BJ (cell line): ENCODE measurements around the gene MYCBPAP. TPM values are rescaled to one million over a fixed set of nuclear protein-coding genes. Genes with fewer than 3 reads are reported as not detected.

Experiments used
- CTCF ChIA-PET: fragments of 350-600 bp; formaldehyde crosslinking; extraction: SDS; loops from one replicate; lab custom pipeline; 2021; ENCODE audit warnings: antibody characterized with exemption, inconsistent platforms; lab: Yijun Ruan, JAX
- POLR2A ChIA-PET: fragments of 300-600 bp; sonication (Branson Sonifier 250); formaldehyde crosslinking; extraction: SDS; loops from one replicate; lab custom pipeline; 2021; ENCODE audit warnings: antibody characterized with exemption; lab: Charles Lee
- DNase-seq: peaks from one replicate; pipeline ENCODE4 v3.0.0-alpha.2; 2011; ENCODE audit warnings: low read depth
- H3K27me3 ChIP-seq: 2 replicates; pipeline ENCODE4 v1.6.0; 2011; ENCODE audit warnings: low read length; ENCODE audit not compliant: control insufficient read depth, insufficient read depth
- H3K36me3 ChIP-seq: 2 replicates; pipeline ENCODE4 v1.5.1; 2011; ENCODE audit warnings: low read length; ENCODE audit not compliant: control insufficient read depth, insufficient read depth
- H3K4me3 ChIP-seq: 2 replicates; pipeline ENCODE4 v1.5.1; 2011; ENCODE audit warnings: low read depth, mild to moderate bottlenecking, control low read depth, low read length
- CTCF ChIP-seq: IDR thresholded peaks from 2 replicates; pipeline ENCODE4 v1.5.1; 2011; ENCODE audit warnings: low read depth, mild to moderate bottlenecking, control low read depth, inconsistent platforms, low read length, moderate library complexity; ENCODE audit not compliant: insufficient read depth
- polyA plus RNA-seq: library from polyadenylated mRNA; depleted of rRNA; stranded (reverse); fragments of >200 nt; gene quantifications from 2 replicates; pipeline ENCODE4 v1.2.3, GENCODE V29; 2011; rRNA removed

MYCBPAP gene
- polyA plus RNA-seq, 1 experiment = 0.67 TPM

- H3K36me3 ChIP-seq = no peaks in the 10 kb centered on the region
- H3K27me3 ChIP-seq = peaks cover 7% of the 10 kb centered on the region
- ChIA-PET CTCF (interaction anchor here (0.8 to 1.8 kb wide), 2 partner anchors 26 to 118 kb away, joined by 3 to 5 read pairs; no protein-coding TSS in a partner anchor), POLR2A (interaction anchor here (0.5 kb wide), 1 partner anchor 19 kb away, joined by 3 read pairs; no protein-coding TSS in a partner anchor)
- no peak overlapping the region for H3K4me3 ChIP-seq
- no peak for TF ChIP-seq CTCF
- no peak for DNase-seq
Measured at GRCh38 chr17:50576864-50577263, 68.6 kb downstream of the MYCBPAP start.

GRCh38 chr17:50577451-50577954, 69.3 kb downstream of the MYCBPAP start:
- H3K27me3 ChIP-seq = peaks cover 11% of the 10 kb centered on the region
- CTCF ChIA-PET = interaction anchor here (1.4 kb wide), 1 partner anchor 26 kb away, joined by 3 read pairs; no protein-coding TSS in a partner anchor
- no peak overlapping the region for H3K4me3 ChIP-seq
- POLR2A ChIA-PET = no interaction called here
- H3K36me3 ChIP-seq = no peaks in the 10 kb centered on the region
- no peak for DNase-seq
- TF ChIP-seq CTCF = no peak

GRCh38 chr17:50578173-50578572, 69.9 kb downstream of the MYCBPAP start:
- no peak for DNase-seq
- no peak for TF ChIP-seq CTCF
- H3K4me3 ChIP-seq = no peak overlapping the region
- H3K36me3 ChIP-seq = no peaks in the 10 kb centered on the region
- ChIA-PET CTCF (interaction anchor here (1.4 kb wide), 1 partner anchor 27 kb away, joined by 3 read pairs; no protein-coding TSS in a partner anchor), POLR2A (no interaction called here)
- peaks cover 12% of the 10 kb centered on the region for H3K27me3 ChIP-seq

- DNase-seq = no peak
- Histone ChIP-seq H3K27me3 (peaks cover 14% of the 10 kb centered on the region), H3K36me3 (no peaks in the 10 kb centered on the region), H3K4me3 (no peak overlapping the region)
- ChIA-PET CTCF (interaction anchor here (0.6 kb wide), 1 partner anchor 13 kb away, joined by 4 read pairs; no protein-coding TSS in a partner anchor), POLR2A (no interaction called here)
- TF ChIP-seq CTCF = no peak
Measured at GRCh38 chr17:50579399-50579798, 71.2 kb downstream of the MYCBPAP start.

GRCh38 chr17:50580646-50581045, 72.4 kb downstream of the MYCBPAP start:
- TF ChIP-seq CTCF = no peak
- Histone ChIP-seq H3K27me3 (peaks cover 19% of the 10 kb centered on the region), H3K36me3 (no peaks in the 10 kb centered on the region), H3K4me3 (no peak overlapping the region)
- POLR2A ChIA-PET = interaction anchor here (0.6 kb wide), 1 partner anchor 46 kb away, joined by 3 read pairs; no protein-coding TSS in a partner anchor
- DNase-seq = no peak
- CTCF ChIA-PET = no interaction called here

Other genes starting within 250 kb of the MYCBPAP start
- gene TMEM92, start 234.0 kb upstream of the MYCBPAP start, polyA plus RNA-seq = 0.58 and 0.67 TPM in 2 replicates
- 15.4 and 25.0 TPM in 2 replicates for gene XYLT2, start 162.3 kb upstream of the MYCBPAP start, polyA plus RNA-seq
- gene MRPL27, start 135.3 kb upstream of the MYCBPAP start, polyA plus RNA-seq = 115 and 142 TPM in 2 replicates
- gene EME1, start 135.2 kb upstream of the MYCBPAP start, polyA plus RNA-seq = 5.3 and 5.9 TPM in 2 replicates
- 110 and 119 TPM in 2 replicates for gene LRRC59, start 110.9 kb upstream of the MYCBPAP start, polyA plus RNA-seq
- gene ACSF2, start 82.2 kb upstream of the MYCBPAP start, polyA plus RNA-seq = 19.9 and 25.4 TPM in 2 replicates
- gene CHAD, start 39.6 kb upstream of the MYCBPAP start, polyA plus RNA-seq = not detected in 2 replicates
- gene RSAD1, start 29.6 kb upstream of the MYCBPAP start, polyA plus RNA-seq = 17.5 and 22.6 TPM in 2 replicates
- gene EPN3, start 24.3 kb downstream of the MYCBPAP start, polyA plus RNA-seq = not detected in 2 replicates
- 27.7 and 46.4 TPM in 2 replicates for gene SPATA20, start 38.7 kb downstream of the MYCBPAP start, polyA plus RNA-seq
- 0.01 and 0.02 TPM in 2 replicates for gene CACNA1G, start 52.3 kb downstream of the MYCBPAP start, polyA plus RNA-seq
- gene ABCC3, start 126.4 kb downstream of the MYCBPAP start, polyA plus RNA-seq = 37.2 and 56.4 TPM in 2 replicates
- 19.0 and 29.5 TPM in 2 replicates for gene ANKRD40, start 199.5 kb downstream of the MYCBPAP start, polyA plus RNA-seq
- 55.6 and 63.2 TPM in 2 replicates for gene LUC7L3, start 211.2 kb downstream of the MYCBPAP start, polyA plus RNA-seq